DMS153 treated with DMSO at 0.1 percent for 48 hours (cell line): ENCODE measurements around the gene FNDC3B.

Experiments used
- DNase-seq: peaks from one replicate; lab custom pipeline; 2025; ENCODE audit not compliant: unreplicated experiment; lab: John Stamatoyannopoulos, UW

Gene FNDC3B

GRCh38 chr3:172051957-172052354 is 12.6 kb downstream of the FNDC3B start:
- no peak for DNase-seq

GRCh38 chr3:172052405-172052804 is 13.0 kb downstream of the FNDC3B start:
- DNase-seq, result no peak

GRCh38 chr3:172054115-172054764 is 14.9 kb downstream of the FNDC3B start:
- no peak for DNase-seq

DNA sequence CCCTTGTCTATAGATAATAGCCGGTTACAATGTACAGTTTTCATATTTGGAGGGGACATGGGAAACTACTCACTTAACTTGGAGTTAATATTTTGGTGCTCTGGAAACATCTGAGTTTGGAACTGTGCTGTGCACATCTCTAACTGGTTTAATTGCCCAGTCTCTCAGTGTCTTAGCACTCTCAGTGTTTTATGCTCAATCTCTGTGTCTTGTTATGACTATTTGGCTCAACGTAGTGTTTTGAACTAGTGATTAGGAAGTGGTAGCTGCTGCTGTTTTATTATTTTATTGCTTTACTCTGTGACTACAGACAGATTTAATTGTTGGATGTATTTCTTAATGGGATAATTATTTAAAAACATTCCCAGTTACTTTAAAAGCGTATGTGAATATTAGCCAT is 17.0 kb downstream of the FNDC3B start:
- no peak for DNase-seq

DNA sequence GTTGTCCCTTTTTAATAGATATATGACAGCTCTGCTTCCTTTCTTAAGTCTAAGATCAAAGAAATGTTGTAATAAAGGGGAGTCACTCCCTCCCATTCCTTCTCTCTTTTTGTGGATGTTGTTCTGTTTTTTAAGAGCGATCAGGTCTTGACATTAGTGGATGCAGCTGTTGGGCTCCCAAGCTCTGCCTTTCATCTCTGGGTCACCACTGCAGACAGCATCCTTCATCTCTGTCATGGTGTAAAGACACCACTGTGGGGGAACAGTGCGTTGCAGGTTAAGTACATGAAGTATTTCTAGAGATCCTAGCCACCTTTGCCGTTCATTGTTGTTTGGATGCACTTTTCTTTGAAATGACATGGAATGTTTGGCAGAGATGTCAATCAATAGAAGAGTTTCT is 17.7 kb downstream of the FNDC3B start:
- DNase-seq, result no peak

DNA sequence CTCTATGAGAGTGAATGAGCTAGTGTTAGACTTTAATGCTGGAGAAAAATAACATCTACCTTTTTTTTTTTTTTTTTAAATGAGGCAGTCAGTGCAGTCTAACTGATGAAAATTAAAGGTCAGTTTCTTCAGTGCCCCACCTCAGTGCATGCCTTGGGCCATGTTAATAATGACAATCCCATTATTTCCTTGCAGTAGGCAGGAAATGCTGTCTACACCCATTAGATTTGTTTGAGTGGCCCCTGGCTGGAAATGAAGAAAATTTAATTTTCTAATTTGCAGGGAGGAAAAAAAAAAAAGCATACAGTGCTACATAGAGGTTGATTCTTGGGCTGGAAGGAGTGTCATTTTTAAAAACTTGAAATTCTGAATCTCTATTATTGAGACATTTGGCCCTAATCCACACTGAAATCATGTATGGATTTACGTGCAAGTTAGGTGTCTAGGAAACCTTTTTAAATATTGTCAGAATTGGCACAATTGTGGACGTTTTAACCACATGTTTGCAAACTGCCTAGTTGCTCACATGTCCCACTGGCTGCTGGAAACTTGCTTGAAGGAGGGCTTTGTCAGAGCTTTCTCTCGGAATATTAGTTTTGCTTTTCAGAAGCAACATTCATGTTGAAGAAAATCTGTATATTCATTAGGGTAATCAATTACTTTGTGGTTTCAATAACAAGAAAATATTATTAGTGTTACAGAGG is 18.4 kb downstream of the FNDC3B start:
- DNase-seq, result no peak

DNA sequence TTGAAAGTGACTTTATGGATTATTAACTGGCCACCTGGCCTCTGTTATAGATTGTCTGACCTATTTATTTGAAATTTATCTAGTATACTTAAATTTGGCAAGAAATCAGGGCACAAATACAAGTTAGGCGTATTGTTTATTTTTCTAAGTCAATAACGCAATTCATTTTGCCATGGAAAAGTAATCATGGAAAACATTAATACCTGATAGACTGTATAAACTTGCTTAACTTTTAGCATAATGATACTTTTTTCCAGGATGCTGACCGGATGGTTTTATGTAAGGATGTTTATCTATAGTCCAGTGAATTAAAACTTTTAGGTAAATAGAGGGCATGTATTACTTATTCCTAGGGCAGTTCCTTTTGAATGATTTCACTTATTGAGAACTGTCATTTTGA is 20.2 kb downstream of the FNDC3B start:
- no peak for DNase-seq

GRCh38 chr3:172060234-172060633 is 20.9 kb downstream of the FNDC3B start:
- no peak for DNase-seq

DNA sequence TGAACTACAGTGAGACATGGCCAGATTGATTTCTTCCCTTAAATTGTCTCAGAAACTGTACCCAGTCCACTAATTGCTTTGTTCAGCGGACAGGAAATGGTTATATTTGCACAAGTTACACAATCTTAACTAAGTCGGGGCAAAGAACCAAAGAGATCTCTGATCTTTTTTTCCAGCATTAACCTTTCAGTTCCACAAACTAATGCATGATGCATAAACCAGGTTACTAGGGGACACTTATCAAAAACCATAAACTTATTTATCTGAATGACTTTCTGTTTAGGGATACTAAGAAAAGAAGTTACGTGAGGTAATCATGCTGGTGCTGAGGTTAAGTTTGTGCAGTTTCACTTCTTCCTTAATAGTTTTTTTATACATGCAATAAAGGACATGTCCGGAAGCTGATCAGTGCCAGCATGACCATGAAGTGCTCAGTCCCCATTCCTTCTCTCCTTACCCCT is 22.4 kb downstream of the FNDC3B start:
- no peak for DNase-seq

GRCh38 chr3:172062761-172063160 is 23.4 kb downstream of the FNDC3B start:
- DNase-seq, result no peak

DNA sequence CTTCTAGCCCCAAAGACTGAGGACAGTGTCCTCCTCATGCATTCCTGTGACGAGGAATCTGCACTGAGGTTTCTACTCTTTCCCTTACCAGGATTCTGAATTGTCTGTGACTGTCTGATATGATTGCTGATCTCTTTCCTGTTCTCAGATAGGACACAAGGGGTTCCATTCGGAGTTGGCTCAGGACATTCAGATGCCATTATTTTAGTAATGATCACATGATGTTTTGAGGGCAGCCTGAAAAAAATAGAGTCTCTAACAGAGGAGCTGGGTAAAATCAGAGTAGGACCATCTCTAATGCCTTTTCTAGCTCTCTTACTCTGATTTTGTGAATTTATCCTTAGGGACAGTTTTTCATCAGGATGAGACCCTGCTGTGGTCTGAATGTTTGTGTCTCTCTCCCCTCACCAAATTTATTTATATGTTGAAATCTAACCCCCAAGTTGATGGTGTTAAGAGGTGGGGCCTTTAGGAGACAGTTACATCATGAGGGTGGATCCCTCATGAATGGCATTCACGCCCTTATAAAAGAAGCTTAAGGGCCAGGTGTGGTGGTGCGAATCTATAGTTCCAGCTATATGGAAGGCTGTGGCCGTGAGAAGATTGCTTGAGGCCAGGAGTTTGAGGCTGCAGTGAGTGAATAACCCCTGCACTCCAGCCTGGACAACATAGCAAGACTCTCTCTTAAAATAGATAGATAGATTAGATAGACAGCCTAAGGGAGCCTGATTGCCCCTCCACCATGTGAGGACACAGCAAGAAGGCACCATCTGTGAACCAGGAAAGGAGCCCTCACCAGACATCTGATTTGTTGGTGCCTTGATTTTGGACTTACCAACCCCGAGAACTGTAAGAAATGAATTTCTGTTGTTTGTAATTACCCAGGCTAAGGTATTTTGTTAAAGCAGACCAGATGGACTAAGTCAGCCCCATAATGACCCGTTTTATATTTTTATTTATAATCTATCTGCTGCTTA is 24.4 kb downstream of the FNDC3B start:
- no peak for DNase-seq

DNA sequence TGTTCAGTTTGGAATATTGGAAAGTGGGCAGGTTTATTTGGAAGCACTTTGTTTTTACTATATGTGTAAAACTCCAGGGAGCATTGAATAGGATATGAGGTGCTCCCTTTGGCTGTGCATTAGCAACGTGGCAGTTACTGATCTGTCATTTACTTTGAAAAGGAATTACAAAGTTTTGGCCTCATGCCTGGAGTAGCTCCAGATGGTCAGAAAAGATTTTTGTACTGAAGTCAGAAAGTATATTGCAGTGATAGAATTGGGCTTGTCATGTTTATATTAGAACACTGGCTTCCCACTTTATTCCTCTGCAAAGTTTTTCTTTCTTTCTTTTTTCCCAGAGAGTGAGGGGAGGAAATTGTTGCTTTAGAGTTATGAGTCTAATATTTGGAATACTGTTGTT is 26.1 kb downstream of the FNDC3B start:
- DNase-seq, result no peak

DNA sequence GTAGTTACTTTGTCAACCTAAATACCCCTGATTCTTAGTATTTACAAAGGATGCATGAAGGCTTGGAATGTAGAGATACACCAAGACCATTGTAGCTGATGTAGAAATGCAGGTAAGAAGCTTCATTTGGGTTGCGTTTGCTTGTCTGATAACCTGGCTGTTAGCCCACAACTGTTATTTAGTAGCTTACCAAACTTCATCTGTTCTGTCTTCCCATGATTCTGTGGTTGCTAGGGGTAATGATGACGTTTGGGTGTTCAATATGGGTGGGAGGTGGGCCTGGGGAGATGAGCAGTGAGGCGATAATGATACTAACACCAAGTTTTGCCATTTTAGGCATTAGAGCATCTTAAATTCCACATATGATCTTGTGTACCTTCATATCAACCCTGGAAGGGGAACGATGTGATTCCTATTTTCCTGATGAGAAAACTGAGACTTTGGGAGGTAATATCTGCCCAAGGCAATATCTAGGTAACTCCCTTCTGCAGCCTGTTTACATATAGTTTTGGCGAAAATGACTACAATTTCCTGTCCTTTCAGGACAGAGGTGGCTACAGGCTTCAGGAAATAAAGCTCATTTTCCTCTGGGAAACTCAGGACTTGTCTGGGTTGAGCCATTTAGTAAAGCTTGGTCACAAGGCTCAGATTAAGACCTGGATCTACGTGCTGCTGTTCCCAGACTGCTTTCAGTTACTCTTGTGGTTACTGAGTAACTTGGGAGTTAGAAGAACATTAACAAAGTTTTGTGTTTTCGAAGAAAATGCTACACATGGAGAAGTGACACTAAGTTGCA is 26.8 kb downstream of the FNDC3B start:
- DNase-seq, result no peak

DNA sequence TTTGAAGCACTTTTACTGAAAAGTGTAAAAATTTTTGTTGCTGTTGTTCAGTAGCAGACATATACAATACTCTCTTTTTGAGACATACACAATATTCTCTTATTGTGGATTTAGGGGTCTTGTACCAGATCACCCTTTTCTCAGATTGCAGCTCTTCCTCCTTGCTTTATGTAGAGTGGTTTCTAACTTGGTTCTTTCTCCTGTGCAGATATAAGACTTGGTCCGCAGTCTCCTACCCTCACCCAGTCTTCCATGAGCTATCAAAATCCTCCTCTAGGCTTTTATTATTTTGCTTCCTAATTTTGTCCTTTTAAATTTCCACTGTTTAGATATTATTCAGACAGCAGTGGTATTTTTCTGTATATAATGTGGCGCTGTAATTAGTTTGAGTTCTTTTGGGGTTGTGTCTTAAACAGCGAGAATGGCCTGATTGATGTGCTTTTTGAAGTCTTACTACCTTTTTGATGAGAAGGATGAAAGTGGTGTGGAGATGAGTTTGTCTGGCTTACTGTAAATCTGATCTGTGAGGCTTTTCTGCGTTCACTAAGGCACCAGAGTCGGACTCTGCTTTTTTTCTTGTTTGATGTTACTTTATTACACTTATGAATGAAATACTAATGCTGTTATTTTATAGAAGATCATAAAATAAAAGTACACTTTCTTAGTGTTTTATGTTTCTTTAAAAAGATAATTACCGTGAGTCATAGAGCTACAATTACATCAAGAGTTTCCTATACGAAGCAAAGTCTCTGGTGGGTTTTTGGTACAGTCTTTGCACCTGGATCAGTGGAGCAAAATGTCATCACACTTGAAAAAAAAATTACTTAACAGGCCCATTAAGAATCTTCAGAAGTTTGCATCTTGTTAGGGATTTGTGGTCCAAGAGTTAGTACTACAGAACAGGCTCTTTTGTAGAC is 27.8 kb downstream of the FNDC3B start:
- no peak for DNase-seq

DNA sequence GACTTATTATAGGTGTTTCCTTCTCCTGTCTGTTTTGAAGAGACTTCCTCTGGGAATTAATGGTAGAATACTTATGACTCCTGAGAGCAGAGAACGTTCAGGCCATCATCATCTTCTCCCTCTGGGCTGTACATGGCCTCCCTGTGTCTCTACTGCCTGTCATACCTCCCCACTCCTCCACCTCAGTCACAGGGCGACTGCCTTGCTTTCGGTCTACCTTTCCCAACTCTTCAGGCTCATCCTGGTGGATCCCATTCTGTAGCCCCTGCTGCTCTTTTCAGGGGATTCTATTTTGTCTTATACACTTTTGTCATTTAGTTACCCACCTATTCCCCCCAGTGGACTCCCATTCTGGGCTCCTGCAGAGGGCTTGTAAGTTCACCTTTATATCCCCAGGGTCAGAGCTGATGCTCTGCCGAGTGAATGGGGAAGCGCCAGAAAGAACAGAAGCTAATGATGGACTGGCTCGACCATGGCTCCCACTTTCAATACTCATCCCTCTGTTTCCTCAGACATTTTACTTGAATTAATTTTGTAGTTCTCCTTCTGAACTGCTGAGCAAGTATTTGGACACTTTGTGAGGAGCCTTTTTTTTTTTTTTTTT is 28.6 kb downstream of the FNDC3B start:
- no peak for DNase-seq

GRCh38 chr3:172068977-172069376 is 29.6 kb downstream of the FNDC3B start:
- no peak for DNase-seq

GRCh38 chr3:172069478-172069877 is 30.1 kb downstream of the FNDC3B start:
- no peak for DNase-seq

DNA sequence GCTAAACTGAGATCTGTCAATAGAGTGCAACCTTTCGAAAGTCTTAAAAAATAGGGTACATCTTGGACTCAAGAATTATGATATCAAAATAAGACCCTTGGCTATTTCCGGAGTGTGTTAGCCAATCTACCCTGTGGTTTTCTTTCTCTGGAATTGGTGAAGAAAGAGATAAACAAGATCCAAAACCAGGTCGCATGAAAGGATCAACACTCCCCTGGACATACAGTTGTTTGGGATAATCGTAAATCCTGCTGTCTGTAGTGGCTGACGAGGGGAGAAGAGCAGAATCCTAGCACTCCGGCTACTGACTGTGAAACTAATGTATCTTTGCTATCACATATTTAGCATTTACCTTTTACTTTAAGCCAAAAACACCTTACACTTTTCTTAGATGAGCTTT is 30.9 kb downstream of the FNDC3B start:
- no peak for DNase-seq

DNA sequence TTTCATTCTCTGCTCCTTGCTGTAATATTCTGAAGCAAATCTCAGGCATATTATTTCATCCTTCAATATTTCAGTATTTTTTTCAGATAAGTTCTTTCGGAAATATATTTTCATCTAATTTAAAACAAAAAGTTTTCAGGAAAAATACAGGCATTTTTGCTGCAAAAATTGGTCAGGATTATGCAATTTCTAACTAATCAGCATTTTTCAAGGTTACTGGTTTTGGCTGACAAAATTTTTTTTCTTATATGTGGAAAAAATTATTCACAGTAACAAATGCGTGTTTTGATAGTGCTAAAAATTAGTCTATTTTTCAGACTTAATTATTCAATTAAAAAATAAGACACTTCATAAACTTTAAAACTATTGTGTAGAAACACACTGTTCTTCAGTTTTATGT is 31.4 kb downstream of the FNDC3B start:
- no peak for DNase-seq
